ENCODE results near the gene ASCC3.

- TF ChIP-seq, protein P1, sequence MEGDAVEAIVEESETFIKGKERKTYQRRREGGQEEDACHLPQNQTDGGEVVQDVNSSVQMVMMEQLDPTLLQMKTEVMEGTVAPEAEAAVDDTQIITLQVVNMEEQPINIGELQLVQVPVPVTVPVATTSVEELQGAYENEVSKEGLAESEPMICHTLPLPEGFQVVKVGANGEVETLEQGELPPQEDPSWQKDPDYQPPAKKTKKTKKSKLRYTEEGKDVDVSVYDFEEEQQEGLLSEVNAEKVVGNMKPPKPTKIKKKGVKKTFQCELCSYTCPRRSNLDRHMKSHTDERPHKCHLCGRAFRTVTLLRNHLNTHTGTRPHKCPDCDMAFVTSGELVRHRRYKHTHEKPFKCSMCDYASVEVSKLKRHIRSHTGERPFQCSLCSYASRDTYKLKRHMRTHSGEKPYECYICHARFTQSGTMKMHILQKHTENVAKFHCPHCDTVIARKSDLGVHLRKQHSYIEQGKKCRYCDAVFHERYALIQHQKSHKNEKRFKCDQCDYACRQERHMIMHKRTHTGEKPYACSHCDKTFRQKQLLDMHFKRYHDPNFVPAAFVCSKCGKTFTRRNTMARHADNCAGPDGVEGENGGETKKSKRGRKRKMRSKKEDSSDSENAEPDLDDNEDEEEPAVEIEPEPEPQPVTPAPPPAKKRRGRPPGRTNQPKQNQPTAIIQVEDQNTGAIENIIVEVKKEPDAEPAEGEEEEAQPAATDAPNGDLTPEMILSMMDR (IDR thresholded peaks at IDR 0.05): no peak
- TF ChIP-seq POLR2AphosphoS5 (IDR thresholded peaks at IDR 0.05): no peak
- no peak for TF ChIP-seq POLR2A (IDR thresholded peaks at IDR 0.05)
Measured at GRCh38 chr6:100593522-100593921, 287.6 kb downstream of the ASCC3 start.

Data from transverse colon (tissue), 4 donors.